H9 (cell line): ENCODE measurements around the gene AKR1A1. TPM values are rescaled to one million over a fixed set of nuclear protein-coding genes. Genes with fewer than 3 reads are reported as not detected.
A peak's percentile ranks its signal among the peaks of the same experiment; 100 is the strongest.

Source experiments
- DNase-seq: peaks from one replicate; pipeline ENCODE4 v3.0.0-alpha.2; 2017
- H2AFZ ChIP-seq: one replicate; pipeline ENCODE4 v1.6.1; 2013; ENCODE audit warnings: mild to moderate bottlenecking, low read length, control low read depth, moderate library complexity
- H2AK5ac ChIP-seq: 2 replicates; pipeline ENCODE4 v1.6.1; 2013; ENCODE audit warnings: low read length, control low read depth, mixed read lengths; ENCODE audit not compliant: insufficient read length
- H2BK120ac ChIP-seq: one replicate; pipeline ENCODE4 v1.6.1; 2013; ENCODE audit warnings: low read depth, mild to moderate bottlenecking, low read length, control low read depth, inconsistent platforms; ENCODE audit not compliant: poor library complexity, severe bottlenecking
- H2BK12ac ChIP-seq: 2 replicates; pipeline ENCODE4 v1.6.1; 2013; ENCODE audit warnings: low read length, control low read depth, mixed read lengths, low read depth; ENCODE audit not compliant: insufficient read length
- H2BK15ac ChIP-seq: 2 replicates; pipeline ENCODE4 v1.6.1; 2013; ENCODE audit warnings: low read depth, low read length, control low read depth
- H2BK20ac ChIP-seq: one replicate; pipeline ENCODE4 v1.6.1; 2013; ENCODE audit warnings: low read depth, mild to moderate bottlenecking, low read length, control low read depth, inconsistent platforms; ENCODE audit not compliant: poor library complexity, severe bottlenecking
- H2BK5ac ChIP-seq: 2 replicates; pipeline ENCODE4 v1.6.1; 2013; ENCODE audit warnings: low read length, control low read depth, mixed read lengths; ENCODE audit not compliant: insufficient read length
- H3K14ac ChIP-seq: 2 replicates; pipeline ENCODE4 v1.6.1; 2013; ENCODE audit warnings: low read length, control low read depth; ENCODE audit not compliant: insufficient read depth
- H3K18ac ChIP-seq: 2 replicates; pipeline ENCODE4 v1.6.1; 2013; ENCODE audit warnings: low read depth, mild to moderate bottlenecking, mixed read lengths, low read length, control low read depth; ENCODE audit not compliant: insufficient read length
- H3K23ac ChIP-seq: 2 replicates; pipeline ENCODE4 v1.6.1; 2013; ENCODE audit warnings: low read length, control low read depth, mixed read lengths, low read depth; ENCODE audit not compliant: insufficient read length
- H3K23me2 ChIP-seq: 2 replicates; pipeline ENCODE4 v1.6.1; 2013; ENCODE audit warnings: low read depth, mild to moderate bottlenecking, mixed read lengths, low read length, control low read depth; ENCODE audit not compliant: insufficient read length, poor library complexity, severe bottlenecking
- H3K27ac ChIP-seq: 2 replicates; pipeline ENCODE4 v1.5.1; 2013; ENCODE audit warnings: low read length, control low read depth, mixed read lengths, low read depth; ENCODE audit not compliant: insufficient read length
- H3K27me3 ChIP-seq: 2 replicates; pipeline ENCODE4 v1.6.1; 2013; ENCODE audit warnings: low read length, control low read depth, inconsistent platforms; ENCODE audit not compliant: insufficient read depth
- H3K4ac ChIP-seq: 2 replicates; pipeline ENCODE4 v1.6.1; 2013; ENCODE audit warnings: low read depth, mild to moderate bottlenecking, control low read depth, inconsistent platforms, low read length, moderate library complexity
- H3K4me1 ChIP-seq: 2 replicates; pipeline ENCODE4 v1.6.1; 2013; ENCODE audit warnings: low read length, control low read depth, inconsistent platforms; ENCODE audit not compliant: insufficient read depth
- H3K4me2 ChIP-seq: 2 replicates; pipeline ENCODE4 v1.6.1; 2013; ENCODE audit warnings: low read length, control low read depth, mixed read lengths; ENCODE audit not compliant: insufficient read length, insufficient read depth
- H3K56ac ChIP-seq: 2 replicates; pipeline ENCODE4 v1.6.1; 2013; ENCODE audit warnings: low read depth, mild to moderate bottlenecking, mixed read lengths, low read length, control low read depth; ENCODE audit not compliant: insufficient read length
- H3K79me1 ChIP-seq: 2 replicates; pipeline ENCODE4 v1.6.1; 2013; ENCODE audit warnings: low read depth, mild to moderate bottlenecking, moderate library complexity, low read length, control low read depth, inconsistent platforms; ENCODE audit not compliant: insufficient read depth, poor library complexity, severe bottlenecking
- H3K79me2 ChIP-seq: 2 replicates; pipeline ENCODE4 v1.6.1; 2013; ENCODE audit warnings: low read length, control low read depth, inconsistent platforms; ENCODE audit not compliant: insufficient read depth
- H3K9ac ChIP-seq: 2 replicates; pipeline ENCODE4 v1.6.1; 2013; ENCODE audit warnings: low read length, control low read depth, mixed read lengths; ENCODE audit not compliant: insufficient read length; ENCODE audit errors: extremely low read depth
- H3K9me3 ChIP-seq: one replicate; pipeline ENCODE4 v1.6.1; 2013; ENCODE audit warnings: low read depth, low read length, inconsistent platforms; ENCODE audit not compliant: control insufficient read depth
- H3T11ph ChIP-seq: one replicate; pipeline ENCODE4 v1.6.1; 2013; ENCODE audit warnings: mild to moderate bottlenecking, low read length, control low read depth, inconsistent platforms
- H4K20me1 ChIP-seq: one replicate; pipeline ENCODE4 v1.6.1; 2013; ENCODE audit not compliant: control insufficient read depth, insufficient read length, insufficient read depth
- H4K5ac ChIP-seq: 2 replicates; pipeline ENCODE4 v1.6.1; 2013; ENCODE audit warnings: low read depth, mild to moderate bottlenecking, mixed read lengths, low read length, control low read depth; ENCODE audit not compliant: insufficient read length
- H4K8ac ChIP-seq: replicated peaks from 2 replicates; pipeline ENCODE4 v1.6.1; 2013; ENCODE audit warnings: low read length, control low read depth, mixed read lengths, low read depth; ENCODE audit not compliant: insufficient read length
- H4K91ac ChIP-seq: 2 replicates; pipeline ENCODE4 v1.6.1; 2013; ENCODE audit warnings: low read depth, mild to moderate bottlenecking, moderate library complexity, mixed read lengths, low read length, control low read depth; ENCODE audit not compliant: insufficient read length
- H3K27ac Mint-ChIP-seq, 3 experiments: 2 replicates in 2 of 3; 3 replicates in 1 of 3; pipeline ENCODE4 v1.8.0; 2020 to 2021; ENCODE audit warnings: mixed read lengths in 3 of 3, mild to moderate bottlenecking in 1 of 3, moderate library complexity in 1 of 3
- H3K27me3 Mint-ChIP-seq: 2 replicates; pipeline ENCODE4 v1.8.0; 2021; ENCODE audit warnings: low read depth, mild to moderate bottlenecking, moderate library complexity, mixed read lengths
- H3K36me3 Mint-ChIP-seq, 3 experiments: 2 replicates in 2 of 3; 3 replicates in 1 of 3; pipeline ENCODE4 v1.8.0; 2020 to 2021; ENCODE audit warnings: low read depth in 3 of 3, mixed read lengths in 3 of 3; ENCODE audit not compliant: insufficient read depth in 1 of 3
- H3K4me1 Mint-ChIP-seq, 2 experiments: 2 replicates each; pipeline ENCODE4 v1.8.0; 2020; ENCODE audit warnings: mixed read lengths in 2 of 2
- H3K4me3 Mint-ChIP-seq, 2 experiments: 2 replicates in 1 of 2; 3 replicates in 1 of 2; pipeline ENCODE4 v1.8.0; 2020 to 2021; ENCODE audit warnings: mild to moderate bottlenecking in 2 of 2, mixed read lengths in 2 of 2, moderate library complexity in 1 of 2
- H3K9me3 Mint-ChIP-seq, 2 experiments: 2 replicates in 1 of 2; 3 replicates in 1 of 2; pipeline ENCODE4 v1.8.0; 2020; ENCODE audit warnings: mild to moderate bottlenecking in 2 of 2, mixed read lengths in 2 of 2, moderate library complexity in 1 of 2
- WGBS: extraction: QIAGEN DNeasy Blood & Tissue Kit; methylation state at CpG from one replicate; pipeline ENCODE4 v1.1.7; 2013; ENCODE audit warnings: missing lambda C conversion rate, low lambda C conversion rate, mixed read lengths; ENCODE audit not compliant: insufficient read length; ENCODE audit errors: extremely low coverage; 5-methylcytosine and 5-hydroxymethylcytosine counted together
- total RNA-seq: library from RNA; stranded (reverse); gene quantifications from 2 replicates; pipeline ENCODE4 v1.2.1, GENCODE V29; 2021
- TF ChIP-seq, protein P1 (sequence below): fragments of 200-600 bp; sonication (generic); conservative IDR thresholded peaks from 3 replicates; pipeline ENCODE4 v1.8.0; 2021; ENCODE audit warnings: antibody characterized with exemption, mild to moderate bottlenecking

AKR1A1 gene
- total RNA-seq, 1 experiment from 2014 or later, result 286 TPM

DNA sequence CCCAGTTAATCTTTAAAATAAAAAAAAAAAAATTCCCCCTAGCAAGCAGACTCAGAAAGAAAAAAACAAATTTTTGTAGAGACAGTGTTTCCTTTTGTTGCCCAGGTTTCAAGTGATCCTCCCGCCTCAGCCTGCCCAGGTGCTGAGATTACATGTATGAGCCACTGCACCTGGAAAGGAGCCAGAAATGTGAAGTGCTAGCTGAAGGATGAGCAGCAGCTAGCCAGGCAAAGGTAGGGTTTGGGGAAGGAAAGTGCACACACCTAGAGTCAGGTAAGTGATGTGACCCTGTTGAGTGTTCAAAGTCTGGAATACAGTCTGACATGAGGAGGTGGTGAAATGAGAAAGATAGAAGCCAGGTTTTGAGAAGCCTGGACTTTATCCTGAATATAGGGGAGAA, 1.7 kb downstream of the AKR1A1 start:
- no peak overlapping the region for H2BK5ac ChIP-seq
- peaks cover 12% of the 10 kb centered on the region; the same call in 1 of the 2 replicates for H3K79me2 ChIP-seq
- no peak overlapping the region for H3K18ac ChIP-seq
- peak overlapping the region in 2 of 3 experiments; percentile 40 to 81; a peak in 4 of 7 replicates for H3K27ac Mint-ChIP-seq
- peak overlapping the region; percentile 40 for H3K4me2 ChIP-seq
- no peaks in the 10 kb centered on the region; the same call in 1 of the 2 replicates for H3K27me3 Mint-ChIP-seq
- no CpG with 5 or more reads among the region's 1 CpG for WGBS
- H3K27me3 ChIP-seq, result no peaks in the 10 kb centered on the region
- peak overlapping the region; percentile 46 to 64 for H3K4me3 Mint-ChIP-seq
- H4K91ac ChIP-seq, result no peak overlapping the region
- no peak overlapping the region for H3K4ac ChIP-seq
- H3K14ac ChIP-seq, result no peak overlapping the region
- DNase-seq, result no peak
- no peak overlapping the region for H3T11ph ChIP-seq
- no peak overlapping the region for H3K23ac ChIP-seq
- H3K4me1 ChIP-seq, result peaks cover 3% of the 10 kb centered on the region
- H3K56ac ChIP-seq, result no peak overlapping the region
- H2BK20ac ChIP-seq, result no peak overlapping the region
- no peak overlapping the region for H3K9ac ChIP-seq
- no peak overlapping the region for H3K27ac ChIP-seq
- no peak overlapping the region for H2AFZ ChIP-seq
- peaks cover 2% of the 10 kb centered on the region for H4K20me1 ChIP-seq
- H2BK12ac ChIP-seq, result no peak overlapping the region
- peaks cover 16% of the 10 kb centered on the region in 2 experiments for H3K4me1 Mint-ChIP-seq
- H3K9me3 ChIP-seq, result no peaks in the 10 kb centered on the region
- H2BK15ac ChIP-seq, result no peak overlapping the region
- no peaks in the 10 kb centered on the region for H3K9me3 Mint-ChIP-seq
- H2BK120ac ChIP-seq, result no peak overlapping the region
- H3K79me1 ChIP-seq, result peaks cover 4% of the 10 kb centered on the region
- peaks cover 7% of the 10 kb centered on the region for H3K23me2 ChIP-seq
- TF ChIP-seq, protein P1, sequence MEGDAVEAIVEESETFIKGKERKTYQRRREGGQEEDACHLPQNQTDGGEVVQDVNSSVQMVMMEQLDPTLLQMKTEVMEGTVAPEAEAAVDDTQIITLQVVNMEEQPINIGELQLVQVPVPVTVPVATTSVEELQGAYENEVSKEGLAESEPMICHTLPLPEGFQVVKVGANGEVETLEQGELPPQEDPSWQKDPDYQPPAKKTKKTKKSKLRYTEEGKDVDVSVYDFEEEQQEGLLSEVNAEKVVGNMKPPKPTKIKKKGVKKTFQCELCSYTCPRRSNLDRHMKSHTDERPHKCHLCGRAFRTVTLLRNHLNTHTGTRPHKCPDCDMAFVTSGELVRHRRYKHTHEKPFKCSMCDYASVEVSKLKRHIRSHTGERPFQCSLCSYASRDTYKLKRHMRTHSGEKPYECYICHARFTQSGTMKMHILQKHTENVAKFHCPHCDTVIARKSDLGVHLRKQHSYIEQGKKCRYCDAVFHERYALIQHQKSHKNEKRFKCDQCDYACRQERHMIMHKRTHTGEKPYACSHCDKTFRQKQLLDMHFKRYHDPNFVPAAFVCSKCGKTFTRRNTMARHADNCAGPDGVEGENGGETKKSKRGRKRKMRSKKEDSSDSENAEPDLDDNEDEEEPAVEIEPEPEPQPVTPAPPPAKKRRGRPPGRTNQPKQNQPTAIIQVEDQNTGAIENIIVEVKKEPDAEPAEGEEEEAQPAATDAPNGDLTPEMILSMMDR, result no peak
- no peak overlapping the region for H2AK5ac ChIP-seq
- peaks cover 12 to 37% (median 36%) of the 10 kb centered on the region in 3 experiments for H3K36me3 Mint-ChIP-seq
- no peak overlapping the region for H4K5ac ChIP-seq
- no peak overlapping the region for H4K8ac ChIP-seq
